ENCODE data around the gene WIPF1. TPM values are rescaled to one million over a fixed set of nuclear protein-coding genes. Genes with fewer than 3 reads are reported as not detected.

The WIPF1 gene
- total RNA-seq, 1 experiment from 2014 or later = 6.4 TPM

GRCh38 chr2:174563530-174564282, 33.9 kb downstream of the WIPF1 start:
- no peak overlapping the region for H3K27ac Mint-ChIP-seq
- H3K4me1 Mint-ChIP-seq = peaks cover 5% of the 10 kb centered on the region; the same call in 1 of the 2 replicates
- ATAC-seq (no peak), DNase-seq (ENCODE audit: low spot score) (no peak)
- CTCF ChIA-PET = no interaction called here
- no peaks in the 10 kb centered on the region for H3K9me3 Mint-ChIP-seq
- H3K36me3 Mint-ChIP-seq = no peaks in the 10 kb centered on the region
- POLR2A ChIA-PET = no interaction called here
- TF ChIP-seq, protein P1, sequence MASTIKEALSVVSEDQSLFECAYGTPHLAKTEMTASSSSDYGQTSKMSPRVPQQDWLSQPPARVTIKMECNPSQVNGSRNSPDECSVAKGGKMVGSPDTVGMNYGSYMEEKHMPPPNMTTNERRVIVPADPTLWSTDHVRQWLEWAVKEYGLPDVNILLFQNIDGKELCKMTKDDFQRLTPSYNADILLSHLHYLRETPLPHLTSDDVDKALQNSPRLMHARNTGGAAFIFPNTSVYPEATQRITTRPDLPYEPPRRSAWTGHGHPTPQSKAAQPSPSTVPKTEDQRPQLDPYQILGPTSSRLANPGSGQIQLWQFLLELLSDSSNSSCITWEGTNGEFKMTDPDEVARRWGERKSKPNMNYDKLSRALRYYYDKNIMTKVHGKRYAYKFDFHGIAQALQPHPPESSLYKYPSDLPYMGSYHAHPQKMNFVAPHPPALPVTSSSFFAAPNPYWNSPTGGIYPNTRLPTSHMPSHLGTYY (CRISPR knock-in tag; IDR thresholded peaks at IDR 0.05) = no peak
- TF ChIP-seq CREB1 (CRISPR knock-in tag; IDR thresholded peaks at IDR 0.05) (no peak), OVOL2 (CRISPR knock-in tag; IDR thresholded peaks at IDR 0.05; ENCODE audit: borderline replicate concordance) (no peak), CREM (CRISPR knock-in tag; IDR thresholded peaks at IDR 0.05) (no peak), ELF4 (CRISPR knock-in tag; IDR thresholded peaks at IDR 0.05; ENCODE audit: low read depth) (no peak), ZNF219 (CRISPR knock-in tag; IDR thresholded peaks at IDR 0.05; ENCODE audit: borderline replicate concordance) (no peak), ARID4B (CRISPR knock-in tag; IDR thresholded peaks at IDR 0.05; ENCODE audit: borderline replicate concordance) (no peak), ZNF138 (CRISPR knock-in tag; conservative IDR thresholded peaks at IDR 0.05) (no peak), ZNF232 (CRISPR knock-in tag; IDR thresholded peaks at IDR 0.05) (no peak), TEAD4 (CRISPR knock-in tag; IDR thresholded peaks at IDR 0.05) (no peak), NFE2L1 (CRISPR knock-in tag; IDR thresholded peaks at IDR 0.05) (no peak), FOXK1 (CRISPR knock-in tag; IDR thresholded peaks at IDR 0.05) (no peak), JUN (CRISPR knock-in tag; IDR thresholded peaks at IDR 0.05) (no peak), ZBTB21 (CRISPR knock-in tag; IDR thresholded peaks at IDR 0.05; ENCODE audit: borderline replicate concordance) (no peak)
- TF ChIP-seq, protein P2, sequence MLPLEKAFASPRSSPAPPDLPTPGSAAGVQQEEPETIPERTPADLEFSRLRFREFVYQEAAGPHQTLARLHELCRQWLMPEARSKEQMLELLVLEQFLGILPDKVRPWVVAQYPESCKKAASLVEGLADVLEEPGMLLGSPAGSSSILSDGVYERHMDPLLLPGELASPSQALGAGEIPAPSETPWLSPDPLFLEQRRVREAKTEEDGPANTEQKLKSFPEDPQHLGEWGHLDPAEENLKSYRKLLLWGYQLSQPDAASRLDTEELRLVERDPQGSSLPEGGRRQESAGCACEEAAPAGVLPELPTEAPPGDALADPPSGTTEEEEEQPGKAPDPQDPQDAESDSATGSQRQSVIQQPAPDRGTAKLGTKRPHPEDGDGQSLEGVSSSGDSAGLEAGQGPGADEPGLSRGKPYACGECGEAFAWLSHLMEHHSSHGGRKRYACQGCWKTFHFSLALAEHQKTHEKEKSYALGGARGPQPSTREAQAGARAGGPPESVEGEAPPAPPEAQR (CRISPR knock-in tag; IDR thresholded peaks at IDR 0.05) = no peak
- TF ChIP-seq, protein P3, sequence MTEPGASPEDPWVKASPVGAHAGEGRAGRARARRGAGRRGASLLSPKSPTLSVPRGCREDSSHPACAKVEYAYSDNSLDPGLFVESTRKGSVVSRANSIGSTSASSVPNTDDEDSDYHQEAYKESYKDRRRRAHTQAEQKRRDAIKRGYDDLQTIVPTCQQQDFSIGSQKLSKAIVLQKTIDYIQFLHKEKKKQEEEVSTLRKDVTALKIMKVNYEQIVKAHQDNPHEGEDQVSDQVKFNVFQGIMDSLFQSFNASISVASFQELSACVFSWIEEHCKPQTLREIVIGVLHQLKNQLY (CRISPR knock-in tag; IDR thresholded peaks at IDR 0.05) = no peak
- TF ChIP-seq, protein P4, sequence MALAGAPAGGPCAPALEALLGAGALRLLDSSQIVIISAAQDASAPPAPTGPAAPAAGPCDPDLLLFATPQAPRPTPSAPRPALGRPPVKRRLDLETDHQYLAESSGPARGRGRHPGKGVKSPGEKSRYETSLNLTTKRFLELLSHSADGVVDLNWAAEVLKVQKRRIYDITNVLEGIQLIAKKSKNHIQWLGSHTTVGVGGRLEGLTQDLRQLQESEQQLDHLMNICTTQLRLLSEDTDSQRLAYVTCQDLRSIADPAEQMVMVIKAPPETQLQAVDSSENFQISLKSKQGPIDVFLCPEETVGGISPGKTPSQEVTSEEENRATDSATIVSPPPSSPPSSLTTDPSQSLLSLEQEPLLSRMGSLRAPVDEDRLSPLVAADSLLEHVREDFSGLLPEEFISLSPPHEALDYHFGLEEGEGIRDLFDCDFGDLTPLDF (CRISPR knock-in tag; IDR thresholded peaks at IDR 0.05) = no peak
- TF ChIP-seq, protein P5, sequence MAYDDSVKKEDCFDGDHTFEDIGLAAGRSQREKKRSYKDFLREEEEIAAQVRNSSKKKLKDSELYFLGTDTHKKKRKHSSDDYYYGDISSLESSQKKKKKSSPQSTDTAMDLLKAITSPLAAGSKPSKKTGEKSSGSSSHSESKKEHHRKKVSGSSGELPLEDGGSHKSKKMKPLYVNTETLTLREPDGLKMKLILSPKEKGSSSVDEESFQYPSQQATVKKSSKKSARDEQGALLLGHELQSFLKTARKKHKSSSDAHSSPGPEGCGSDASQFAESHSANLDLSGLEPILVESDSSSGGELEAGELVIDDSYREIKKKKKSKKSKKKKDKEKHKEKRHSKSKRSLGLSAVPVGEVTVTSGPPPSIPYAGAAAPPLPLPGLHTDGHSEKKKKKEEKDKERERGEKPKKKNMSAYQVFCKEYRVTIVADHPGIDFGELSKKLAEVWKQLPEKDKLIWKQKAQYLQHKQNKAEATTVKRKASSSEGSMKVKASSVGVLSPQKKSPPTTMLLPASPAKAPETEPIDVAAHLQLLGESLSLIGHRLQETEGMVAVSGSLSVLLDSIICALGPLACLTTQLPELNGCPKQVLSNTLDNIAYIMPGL (CRISPR knock-in tag; IDR thresholded peaks at IDR 0.05) = no peak
- H3K4me3 Mint-ChIP-seq = no peak overlapping the region
- H3K27me3 Mint-ChIP-seq (ENCODE audit: low read depth) = peaks cover 3% of the 10 kb centered on the region; the same call in 1 of the 2 replicates

All from WTC11 (cell line).